Raji (cell line): ENCODE results near the gene DNAJB13.

ENCODE experiments used
- POLR2A ChIP-seq: IDR thresholded peaks from 2 replicates; pipeline ENCODE4 v1.6.1; 2011; ENCODE audit warnings: low read depth, low read length, control low read depth; ENCODE audit not compliant: insufficient read depth

The DNAJB13 gene

GRCh38 chr11:73999581-74000306 lies 48.9 kb downstream of the DNAJB13 start:
- TF ChIP-seq POLR2A, result no peak

GRCh38 chr11:74000307-74001133 lies 49.7 kb downstream of the DNAJB13 start:
- no peak for TF ChIP-seq POLR2A

- TF ChIP-seq POLR2A, result no peak
Measured at GRCh38 chr11:74001822-74002286, 51.0 kb downstream of the DNAJB13 start.

- TF ChIP-seq POLR2A, result no peak
Measured at GRCh38 chr11:74002832-74003231, 52.0 kb downstream of the DNAJB13 start.

GRCh38 chr11:74004046-74004695 lies 53.3 kb downstream of the DNAJB13 start:
- no peak for TF ChIP-seq POLR2A

- no peak for TF ChIP-seq POLR2A
Measured at GRCh38 chr11:74004759-74005615, 54.2 kb downstream of the DNAJB13 start.

- TF ChIP-seq POLR2A, result no peak
Measured at GRCh38 chr11:74005721-74006517, 55.1 kb downstream of the DNAJB13 start.

GRCh38 chr11:74006743-74007304 lies 56.0 kb downstream of the DNAJB13 start:
- no peak for TF ChIP-seq POLR2A

- no peak for TF ChIP-seq POLR2A
Measured at GRCh38 chr11:74007691-74008372, 57.0 kb downstream of the DNAJB13 start.

GRCh38 chr11:74008373-74009229 lies 57.8 kb downstream of the DNAJB13 start, which contains the start of gene UCP3:
UCP3 (minus strand) TSS chr11:74009085; CDS start chr11:74007042, 2,043 bp downstream.
- no peak for TF ChIP-seq POLR2A

GRCh38 chr11:74009230-74009547 lies 58.4 kb downstream of the DNAJB13 start:
- no peak for TF ChIP-seq POLR2A

- TF ChIP-seq POLR2A, result no peak
Measured at GRCh38 chr11:74009675-74010305, 59.0 kb downstream of the DNAJB13 start.
